ENCODE measurements around the gene KLF5.

DNA sequence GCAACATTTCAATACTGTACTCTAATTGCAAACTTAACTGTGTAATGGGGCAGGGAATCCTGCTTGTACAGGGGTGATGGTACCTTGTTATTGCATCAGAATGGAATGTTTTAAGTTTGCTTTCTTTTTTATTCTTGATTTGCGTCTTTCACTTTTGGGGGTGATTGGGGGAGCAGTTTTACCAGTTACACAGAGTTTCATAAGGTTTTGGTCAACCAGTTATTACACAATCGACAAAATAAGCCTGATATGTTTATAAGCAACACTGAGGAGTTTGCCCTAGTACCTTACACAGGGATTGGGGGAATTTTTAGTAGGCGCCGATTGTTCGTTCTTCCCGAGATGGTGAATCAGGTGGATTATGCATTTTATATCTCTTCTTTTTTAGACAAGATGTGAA lies 2.7 kb downstream of the KLF5 start:
- no peak for TF ChIP-seq POLR2A (IDR thresholded peaks at IDR 0.05)
- TF ChIP-seq, protein P1, sequence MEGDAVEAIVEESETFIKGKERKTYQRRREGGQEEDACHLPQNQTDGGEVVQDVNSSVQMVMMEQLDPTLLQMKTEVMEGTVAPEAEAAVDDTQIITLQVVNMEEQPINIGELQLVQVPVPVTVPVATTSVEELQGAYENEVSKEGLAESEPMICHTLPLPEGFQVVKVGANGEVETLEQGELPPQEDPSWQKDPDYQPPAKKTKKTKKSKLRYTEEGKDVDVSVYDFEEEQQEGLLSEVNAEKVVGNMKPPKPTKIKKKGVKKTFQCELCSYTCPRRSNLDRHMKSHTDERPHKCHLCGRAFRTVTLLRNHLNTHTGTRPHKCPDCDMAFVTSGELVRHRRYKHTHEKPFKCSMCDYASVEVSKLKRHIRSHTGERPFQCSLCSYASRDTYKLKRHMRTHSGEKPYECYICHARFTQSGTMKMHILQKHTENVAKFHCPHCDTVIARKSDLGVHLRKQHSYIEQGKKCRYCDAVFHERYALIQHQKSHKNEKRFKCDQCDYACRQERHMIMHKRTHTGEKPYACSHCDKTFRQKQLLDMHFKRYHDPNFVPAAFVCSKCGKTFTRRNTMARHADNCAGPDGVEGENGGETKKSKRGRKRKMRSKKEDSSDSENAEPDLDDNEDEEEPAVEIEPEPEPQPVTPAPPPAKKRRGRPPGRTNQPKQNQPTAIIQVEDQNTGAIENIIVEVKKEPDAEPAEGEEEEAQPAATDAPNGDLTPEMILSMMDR (IDR thresholded peaks at IDR 0.05) = no peak

All from ovary (tissue), 3 donors.